GM21367 (cell line): ENCODE measurements around the gene SLC35E3.
A peak's percentile ranks its signal among the peaks of the same experiment; 100 is the strongest.

Experiments used
- ATAC-seq: cut with Tn5 transposase; IDR thresholded peaks from one replicate; pipeline ENCODE4 v1.9.1; 2021; ENCODE audit not compliant: unreplicated experiment

The SLC35E3 gene

DNA sequence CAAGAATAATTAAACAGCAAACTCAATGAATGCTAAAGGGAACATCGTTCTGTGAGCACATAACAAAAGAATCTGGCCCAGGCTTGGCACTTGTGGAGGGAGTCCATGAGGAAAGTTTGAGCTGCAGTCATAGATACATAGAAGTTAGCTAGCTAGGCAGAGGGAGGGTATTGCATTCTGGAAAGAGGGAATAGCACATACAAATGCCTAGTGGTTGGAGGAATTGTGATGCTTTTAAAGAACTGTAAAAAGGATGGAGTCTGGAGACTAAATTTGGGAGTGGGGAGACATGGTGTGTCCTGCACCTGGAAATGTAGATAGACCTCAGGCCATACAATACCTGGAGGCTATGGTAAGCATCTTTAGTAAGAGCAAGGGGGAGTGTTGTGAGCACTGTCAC is 24.0 kb downstream of the SLC35E3 start:
- no peak for ATAC-seq

DNA sequence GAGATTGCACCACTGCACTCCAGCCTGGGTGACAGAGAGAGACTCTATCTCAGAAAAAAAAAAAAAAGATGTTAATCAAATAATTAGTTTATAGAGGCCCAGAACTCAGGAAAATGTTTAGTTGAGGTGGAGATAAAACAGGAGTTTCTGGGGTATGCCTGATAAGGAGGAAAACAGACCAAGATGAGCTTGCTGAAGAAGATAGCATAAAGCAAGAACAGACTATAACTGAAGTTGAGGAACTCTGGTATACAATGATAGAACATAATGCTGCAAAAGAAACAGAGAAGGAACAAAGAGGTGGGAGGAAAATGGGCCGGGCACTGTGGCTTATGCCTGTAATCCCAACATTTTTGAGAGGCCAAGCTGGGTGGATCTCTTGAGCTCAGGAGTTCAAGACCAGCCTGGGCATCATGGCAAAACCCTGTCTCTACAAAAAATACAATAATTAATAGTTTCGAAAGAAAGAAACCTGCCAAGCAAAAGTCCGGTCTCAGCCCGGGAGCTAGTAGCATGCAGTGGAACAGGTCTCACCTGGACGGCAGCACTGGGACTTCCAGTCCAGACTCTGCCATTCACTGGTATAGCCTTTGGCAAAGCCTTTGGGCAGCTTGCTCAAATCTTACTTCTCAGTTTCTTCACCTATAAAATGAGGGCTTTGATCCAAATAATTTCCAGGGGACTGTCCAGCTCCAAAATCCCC is 25.4 kb downstream of the SLC35E3 start:
- ATAC-seq: no peak

DNA sequence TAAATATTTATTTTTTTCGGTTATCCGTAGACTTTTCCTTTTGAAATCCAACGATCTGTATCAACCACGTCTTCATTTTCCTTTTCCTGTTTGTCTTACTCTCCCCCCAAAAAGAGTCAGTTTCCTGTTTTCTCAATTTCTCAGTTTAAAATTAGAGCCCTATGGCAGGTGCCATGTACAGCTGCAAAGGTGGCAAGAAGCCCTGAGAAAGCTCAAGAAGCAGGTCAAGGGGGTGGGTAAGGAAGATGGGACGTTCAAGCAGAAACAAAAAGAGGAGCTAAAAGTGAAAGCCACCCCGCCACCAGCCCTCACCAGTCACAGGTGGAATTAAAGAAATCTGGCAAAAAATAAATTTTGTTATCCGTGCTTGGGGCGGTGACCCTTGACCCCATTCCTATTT is 26.7 kb downstream of the SLC35E3 start:
- peak; percentile 57 for ATAC-seq

GRCh38 chr12:68773582-68773981 is 27.6 kb downstream of the SLC35E3 start:
- no peak for ATAC-seq

DNA sequence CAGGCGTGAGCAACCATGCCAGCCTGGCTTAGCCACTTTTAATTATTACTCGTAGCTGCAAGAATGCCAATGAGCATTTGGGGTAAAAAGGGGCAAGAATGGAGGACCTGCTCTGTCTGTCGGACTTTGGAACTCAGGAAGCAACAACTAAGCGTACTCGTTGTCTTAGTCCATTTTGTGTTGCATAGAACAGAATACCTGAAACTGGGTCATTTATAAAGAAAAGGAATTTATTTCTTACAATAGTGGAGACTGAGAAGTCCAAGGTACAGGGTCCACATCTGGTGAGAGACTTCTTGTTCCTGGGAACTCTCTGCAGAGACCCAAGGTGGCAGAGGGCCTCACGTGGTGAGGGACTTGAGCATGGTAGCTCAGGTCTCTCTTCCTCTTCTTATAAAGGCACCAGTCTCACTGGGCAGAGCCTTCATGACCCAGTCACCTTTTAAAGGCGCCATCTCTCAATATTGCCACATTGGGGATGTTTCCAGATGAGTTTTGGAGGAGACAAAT is 29.2 kb downstream of the SLC35E3 start:
- ATAC-seq: no peak

- no peak for ATAC-seq
These were observed 31.1 kb downstream of the SLC35E3 start for GRCh38 chr12:68776976-68777610.

- no peak for ATAC-seq
These were observed 33.3 kb downstream of the SLC35E3 start for GRCh38 chr12:68779280-68779679.

GRCh38 chr12:68780731-68781130 is 34.8 kb downstream of the SLC35E3 start:
- ATAC-seq: no peak

- ATAC-seq: no peak
These were observed 35.8 kb downstream of the SLC35E3 start for GRCh38 chr12:68781728-68782127.

GRCh38 chr12:68784015-68784414 is 38.0 kb downstream of the SLC35E3 start:
- no peak for ATAC-seq

GRCh38 chr12:68785358-68785757 is 39.4 kb downstream of the SLC35E3 start:
- ATAC-seq: no peak

DNA sequence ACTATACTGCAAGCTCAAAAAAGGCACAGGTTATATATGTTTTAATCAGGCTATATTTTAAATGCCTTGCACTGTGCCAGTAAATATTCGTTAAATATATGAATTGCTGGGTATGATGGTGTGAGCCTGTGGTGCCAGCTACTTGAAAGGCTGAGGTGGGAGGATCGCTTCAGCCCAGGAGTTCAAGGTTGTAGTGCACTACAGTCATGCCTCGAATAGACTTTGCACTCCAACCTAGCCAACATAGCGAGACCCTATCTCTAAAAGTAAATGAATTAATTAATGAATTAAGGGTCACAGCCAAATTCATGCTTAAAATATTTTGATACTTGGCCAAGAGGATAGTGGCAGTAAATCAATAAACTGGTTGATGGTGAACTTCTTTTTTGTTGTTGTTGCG is 39.8 kb downstream of the SLC35E3 start:
- no peak for ATAC-seq

DNA sequence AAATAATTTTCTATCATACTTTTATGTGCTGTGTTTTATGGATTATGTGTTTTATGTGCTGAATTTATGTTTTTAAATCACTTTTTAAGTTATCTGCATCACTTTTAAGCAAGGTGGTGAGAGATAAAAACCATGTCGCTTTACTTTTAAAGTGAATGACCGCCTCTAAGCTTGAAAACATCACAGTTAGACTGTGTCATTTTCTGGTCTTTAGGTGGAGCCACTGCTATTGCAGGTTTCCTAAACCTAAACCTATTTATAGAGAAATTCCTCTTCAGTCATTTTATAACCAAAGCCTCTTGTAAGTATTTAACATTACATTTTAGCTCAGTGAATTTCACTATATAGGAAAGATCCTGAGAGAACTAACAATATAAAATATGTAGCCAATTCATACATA is 41.0 kb downstream of the SLC35E3 start:
- ATAC-seq: no peak

DNA sequence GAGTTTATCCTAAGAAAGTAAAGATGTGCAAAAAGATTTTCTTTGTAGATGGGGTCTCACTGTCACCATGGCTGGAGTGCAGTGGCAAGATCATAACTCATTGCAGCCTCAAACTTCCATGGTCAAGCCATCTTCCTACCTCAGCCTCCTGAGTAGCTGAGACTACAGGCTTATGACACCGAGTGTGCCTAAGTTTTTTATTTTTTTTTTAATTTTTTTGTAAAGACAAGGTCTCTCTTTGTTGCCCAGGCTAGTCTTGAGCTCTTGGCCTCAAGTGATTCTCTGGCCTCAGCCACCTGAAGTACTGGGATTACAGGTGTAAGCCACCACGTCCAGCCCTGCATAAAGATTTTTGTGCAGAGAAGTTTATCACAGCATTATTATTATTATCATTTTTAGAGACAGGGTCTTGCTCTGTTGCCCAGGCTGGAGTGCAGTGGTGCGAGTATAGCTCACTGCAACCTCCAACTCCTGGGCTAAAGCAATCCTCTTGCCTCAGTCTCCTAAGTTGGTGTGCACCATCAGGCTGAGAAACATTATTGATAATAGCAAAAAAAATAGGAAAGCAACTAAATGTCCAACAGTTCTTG is 42.7 kb downstream of the SLC35E3 start:
- no peak for ATAC-seq

DNA sequence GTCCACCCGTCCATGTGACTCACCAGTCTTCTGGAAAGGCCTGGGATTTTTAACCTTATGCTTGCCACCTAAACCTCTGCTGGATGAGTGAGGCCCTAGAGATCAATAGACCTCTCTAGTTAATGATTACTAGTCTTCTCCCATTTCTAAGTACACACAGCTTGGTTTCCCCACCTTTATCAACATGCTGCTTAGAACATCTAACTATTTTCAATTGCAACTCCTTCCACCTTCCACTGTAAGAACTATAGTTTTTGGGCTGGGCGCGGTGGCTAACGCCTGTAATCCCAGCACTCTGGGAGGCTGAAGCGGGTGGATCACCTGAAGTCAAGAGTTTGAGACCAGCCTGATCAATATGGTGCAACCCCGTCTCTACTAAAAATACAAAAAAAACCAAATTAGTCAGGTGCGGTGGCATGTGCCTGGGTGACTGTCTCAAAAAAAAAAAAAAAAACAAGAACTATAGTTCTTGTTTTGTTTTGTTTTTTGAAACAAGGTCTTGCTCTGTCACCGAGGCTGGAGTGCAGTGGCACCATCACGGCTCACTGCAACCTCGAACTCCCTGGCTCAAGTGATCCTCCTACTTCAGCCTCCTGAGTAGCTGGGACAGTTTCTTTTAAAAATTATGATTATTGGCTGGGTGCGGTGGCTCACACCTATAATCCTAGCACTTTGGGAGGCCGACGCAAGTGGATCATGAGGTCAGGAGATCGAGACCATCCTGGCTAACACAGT is 43.3 kb downstream of the SLC35E3 start:
- no peak for ATAC-seq

DNA sequence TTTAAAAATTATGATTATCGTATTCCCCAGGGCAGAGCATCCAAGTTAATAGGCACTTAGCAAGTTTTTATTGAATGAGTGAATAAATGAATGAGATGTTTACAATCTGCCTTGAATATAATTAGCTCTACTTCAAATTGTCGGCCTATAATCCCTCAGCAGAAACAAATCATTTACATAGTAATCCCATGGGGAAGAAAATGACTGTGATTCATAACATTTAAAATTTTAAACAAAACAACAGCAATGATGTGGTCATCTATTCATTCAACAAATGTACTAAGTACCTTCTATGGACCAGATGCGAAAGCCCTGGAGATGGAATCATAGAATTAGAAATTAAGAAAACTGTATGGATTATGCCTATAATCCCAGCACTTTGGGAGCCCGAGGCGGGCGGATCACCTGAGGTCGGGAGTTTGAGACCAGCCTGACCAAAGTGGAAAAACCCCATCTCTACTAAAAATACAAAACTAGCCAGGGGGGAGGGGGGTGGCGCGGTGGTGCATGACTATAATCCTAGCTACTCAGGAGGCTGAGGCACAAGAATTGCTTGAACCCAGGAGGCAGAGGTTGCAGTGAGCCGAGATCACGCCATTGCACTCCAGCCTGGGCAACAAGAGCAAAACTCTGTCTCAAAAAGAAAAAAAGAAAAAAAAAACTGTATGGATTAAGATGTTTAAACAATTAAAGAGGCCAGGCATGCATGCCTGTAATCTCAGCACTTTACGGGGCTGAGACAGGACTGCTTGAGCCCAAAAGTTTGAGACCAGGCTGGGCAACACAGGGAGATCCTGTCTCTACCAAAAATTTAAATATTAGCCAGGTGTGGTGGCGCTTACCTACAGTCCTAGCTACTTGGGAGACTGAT is 44.3 kb downstream of the SLC35E3 start:
- no peak for ATAC-seq

- ATAC-seq: no peak
These were observed 44.9 kb downstream of the SLC35E3 start for GRCh38 chr12:68790952-68791234.

GRCh38 chr12:68791897-68792481 is 46.0 kb downstream of the SLC35E3 start:
- ATAC-seq: no peak

DNA sequence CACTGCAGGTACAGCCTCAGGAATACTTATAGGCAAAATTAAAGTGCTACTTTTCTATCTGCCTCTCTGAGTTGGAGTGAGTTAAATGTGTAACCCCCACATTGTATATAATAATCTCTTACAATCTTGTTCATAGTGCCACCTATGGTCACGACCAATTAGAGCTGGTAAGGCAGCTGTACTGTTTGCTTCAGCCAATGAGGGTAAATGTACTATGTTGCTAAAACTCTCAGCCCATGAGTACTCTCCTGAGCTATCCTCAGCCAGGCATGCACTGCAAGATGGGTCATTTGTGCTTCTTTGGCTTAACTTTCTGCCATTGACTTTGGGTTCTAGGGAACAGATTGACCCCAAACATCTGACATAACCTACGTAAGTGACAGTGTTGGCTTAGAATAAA is 47.0 kb downstream of the SLC35E3 start:
- peak; percentile 96 for ATAC-seq

DNA sequence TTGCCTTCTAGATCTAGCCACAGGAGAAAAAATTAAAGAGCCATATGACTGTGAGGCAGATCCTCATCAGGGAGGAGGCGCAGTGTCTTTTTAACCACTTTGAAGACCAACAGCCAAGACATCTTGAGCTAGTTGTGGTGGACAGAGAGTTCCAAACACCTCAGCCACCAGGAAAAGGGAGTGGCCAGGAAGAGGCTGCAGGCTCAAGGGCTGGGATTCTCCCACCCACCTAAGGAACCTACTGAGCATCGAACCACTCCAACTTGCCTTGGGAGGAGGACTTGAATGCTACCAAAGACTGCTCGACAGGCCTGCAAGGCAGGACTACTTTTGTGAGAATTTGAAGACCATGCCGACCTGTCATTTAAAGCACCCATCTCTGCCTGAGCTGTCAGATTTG is 47.5 kb downstream of the SLC35E3 start:
- no peak for ATAC-seq
